GM12878 (cell line): ENCODE measurements around the gene PCDHGA1.
A peak's percentile ranks its signal among the peaks of the same experiment; 100 is the strongest.

Experiments
- CTCF ChIP-seq, 3 experiments: IDR thresholded peaks in 2 of 3; conservative IDR thresholded peaks in 1 of 3; 2 replicates each; pipeline ENCODE4 v1.5.1; 2011; ENCODE audit warnings: low read depth in 3 of 3, low read length in 3 of 3, mild to moderate bottlenecking in 3 of 3, control low read depth in 2 of 3, moderate library complexity in 2 of 3, inconsistent platforms in 1 of 3, mixed read lengths in 1 of 3; ENCODE audit not compliant: control insufficient read depth in 2 of 3, insufficient read depth in 1 of 3; ENCODE audit errors: extremely low read depth in 1 of 3
- FOXM1 ChIP-seq: IDR thresholded peaks from 2 replicates; pipeline ENCODE4 v1.6.1; 2012; ENCODE audit warnings: low read depth, mild to moderate bottlenecking, inconsistent platforms, low read length, moderate library complexity
- IKZF2 ChIP-seq, 2 experiments: fragments of 450-650 bp; IDR thresholded peaks; 2 replicates each; pipeline ENCODE4 v1.6.1; 2017; ENCODE audit warnings: mild to moderate bottlenecking in 2 of 2, moderate library complexity in 2 of 2
- KDM1A ChIP-seq: fragments of 200-600 bp; sonication (generic); IDR thresholded peaks from 2 replicates; pipeline ENCODE4 v1.6.1; 2016; ENCODE audit warnings: borderline replicate concordance
- REST ChIP-seq: IDR thresholded peaks from 2 replicates; pipeline ENCODE4 v1.6.1; 2012; ENCODE audit warnings: mild to moderate bottlenecking, low read depth, low read length
- USF2 ChIP-seq: IDR thresholded peaks from 2 replicates; pipeline ENCODE4 v1.6.1; 2011; ENCODE audit warnings: low read depth, low read length, improper control_type of control experiment, borderline replicate concordance

GRCh38 chr5:141503681-141504080 is 173.4 kb downstream of the PCDHGA1 start:
- TF ChIP-seq USF2 (no peak), IKZF2 (IDR thresholded peaks at IDR 0.05) (peak in 1 of 2 experiments; percentile 18; a peak in 1 of 4 replicates), KDM1A (no peak), FOXM1 (no peak), CTCF (IDR thresholded peaks at IDR 0.05 in 2 of 3, conservative IDR thresholded peaks at IDR 0.05 in 1 of 3; ENCODE audit: control insufficient read depth in 2 of 3, extremely low read depth in 1 of 3, insufficient read depth in 1 of 3, low read depth in 3 of 3, low read length in 3 of 3) (no peak), REST (no peak)
